ENCODE measurements around the gene OR5H1. TPM values are rescaled to one million over a fixed set of nuclear protein-coding genes. Genes with fewer than 3 reads are reported as not detected.

The OR5H1 gene
- total and polyA plus RNA-seq, 2 of the 4 experiments (the other 2 are of a cell fraction) = not detected

GRCh38 chr3:98172621-98173020, 42.1 kb downstream of the OR5H1 start:
- in situ Hi-C loops (cut with MboI; ENCODE audit: low sequenced_read_pairs) (no loop called here), intact Hi-C loops (cut with micrococcal nuclease) (no loop called here), dilution Hi-C loops (cut with HindIII; ENCODE audit: low sequenced_read_pairs, unreplicated experiment) (no loop called here)
- H2BK20ac ChIP-seq (ENCODE audit: low read depth, low read length) = no peak overlapping the region
- no peak overlapping the region for H2AK9ac ChIP-seq (replicated peaks; ENCODE audit: low read depth, low read length, poor library complexity)
- H2AFZ ChIP-seq (replicated peaks; ENCODE audit: low read length, poor library complexity) = no peak overlapping the region
- H4K20me1 ChIP-seq (ENCODE audit: insufficient read depth, low read length) = no peaks in the 10 kb centered on the region
- no peak overlapping the region for H4K91ac ChIP-seq (ENCODE audit: insufficient read depth, low read depth, low read length)
- H3K23ac ChIP-seq (ENCODE audit: low read depth, low read length) = no peak overlapping the region
- no peak overlapping the region for H3K4ac ChIP-seq (ENCODE audit: low read depth, low read length)
- H3K27ac ChIP-seq (ENCODE audit: insufficient read depth, low read length) = no peak overlapping the region
- DNase-seq (no peak), ATAC-seq (ENCODE audit: low read depth) (no peak)
- H4K5ac ChIP-seq (ENCODE audit: low read depth, low read length) = no peak overlapping the region
- no peaks in the 10 kb centered on the region for H3K36me3 ChIP-seq (ENCODE audit: control insufficient read depth, insufficient read depth, low read length)
- no peak overlapping the region for H3K4me3 ChIP-seq (ENCODE audit: insufficient read depth, low read depth, low read length)
- no peak overlapping the region for H3K56ac ChIP-seq (ENCODE audit: extremely low read depth, insufficient read depth, low read length)
- CTCF ChIA-PET = no interaction called here
- no peaks in the 10 kb centered on the region for H3K9me1 ChIP-seq (ENCODE audit: insufficient read depth, low read length)
- TF ChIP-seq NFE2L2 (IDR thresholded peaks at IDR 0.05; ENCODE audit: low read depth, low read length) (no peak), RFX5 (IDR thresholded peaks at IDR 0.05; ENCODE audit: low read depth, low read length) (no peak), CEBPB (IDR thresholded peaks at IDR 0.05; ENCODE audit: low read depth, low read length) (no peak), MAZ (IDR thresholded peaks at IDR 0.05; ENCODE audit: borderline replicate concordance, low read depth, low read length) (no peak), CHD1 (IDR thresholded peaks at IDR 0.05; ENCODE audit: low read depth, low read length) (no peak), CTCF (conservative IDR thresholded peaks at IDR 0.05; ENCODE audit: low read depth, low read length) (no peak), RCOR1 (IDR thresholded peaks at IDR 0.05; ENCODE audit: insufficient replicate concordance, low read length) (no peak), FOS (IDR thresholded peaks at IDR 0.05; ENCODE audit: low read depth, low read length) (no peak), RAD21 (IDR thresholded peaks at IDR 0.05; ENCODE audit: low read length) (no peak), MAFK (IDR thresholded peaks at IDR 0.05; ENCODE audit: low read depth, low read length) (no peak), ELK1 (IDR thresholded peaks at IDR 0.05; ENCODE audit: borderline replicate concordance, low read depth, low read length) (no peak), MXI1 (IDR thresholded peaks at IDR 0.05; ENCODE audit: borderline replicate concordance, low read depth, low read length) (no peak), USF2 (IDR thresholded peaks at IDR 0.05; ENCODE audit: low read depth, low read length) (no peak), POLR2A (IDR thresholded peaks at IDR 0.05; ENCODE audit: low read depth, low read length) (no peak), BHLHE40 (IDR thresholded peaks at IDR 0.05; ENCODE audit: low read depth, low read length) (no peak), SMC3 (IDR thresholded peaks at IDR 0.05; ENCODE audit: low read depth, low read length) (no peak)
- no peak overlapping the region for H3K18ac ChIP-seq (ENCODE audit: low read depth, low read length)
- H3K27me3 ChIP-seq (ENCODE audit: control insufficient read depth, insufficient read depth, low read length) = no peaks in the 10 kb centered on the region
- H3K4me2 ChIP-seq (ENCODE audit: low read depth, low read length) = no peak overlapping the region
- H3K14ac ChIP-seq (replicated peaks; ENCODE audit: low read depth, low read length) = no peak overlapping the region
- H2BK5ac ChIP-seq (ENCODE audit: low read depth, low read length, poor library complexity, severe bottlenecking) = no peak overlapping the region
- no peak overlapping the region for H4K8ac ChIP-seq (ENCODE audit: low read depth in 2 of 2, low read length in 2 of 2)
- no peaks in the 10 kb centered on the region for H3K4me1 ChIP-seq (ENCODE audit: control insufficient read depth, insufficient read depth, low read length)
- no CpG with 5 or more reads among the region's 7 CpGs for WGBS, 2 experiments (ENCODE audit: extremely low coverage in 2 of 2, insufficient read length in 1 of 2)
- H3K9ac ChIP-seq (ENCODE audit: low read depth, low read length) = no peak overlapping the region
- H3K79me1 ChIP-seq (ENCODE audit: low read depth in 1 of 2, low read length in 2 of 2) = no peaks in the 10 kb centered on the region
- no peak overlapping the region for H2BK120ac ChIP-seq (ENCODE audit: low read depth, low read length)
- no peak overlapping the region for H2AK5ac ChIP-seq (ENCODE audit: low read depth, low read length)
- no TSS peak for BruUV-seq (replicated peaks)
- POLR2A ChIA-PET (ENCODE audit: unreplicated experiment) = interaction anchor here (0.6 kb wide), 1 partner anchor 14 kb away, joined by 3 read pairs; no protein-coding TSS in a partner anchor
- H2BK15ac ChIP-seq (ENCODE audit: low read depth, low read length) = no peak overlapping the region
- H3K9me3 ChIP-seq (ENCODE audit: control insufficient read depth, insufficient read depth, low read length) = no peaks in the 10 kb centered on the region
